GM19025 (cell line): Measurements from ENCODE around the gene ADARB2.

Experiments
- ATAC-seq: cut with Tn5 transposase; IDR thresholded peaks from one replicate; pipeline ENCODE4 v1.9.1; 2021; ENCODE audit warnings: mild to moderate bottlenecking, low read depth, moderate library complexity; ENCODE audit not compliant: unreplicated experiment

ADARB2 gene

DNA sequence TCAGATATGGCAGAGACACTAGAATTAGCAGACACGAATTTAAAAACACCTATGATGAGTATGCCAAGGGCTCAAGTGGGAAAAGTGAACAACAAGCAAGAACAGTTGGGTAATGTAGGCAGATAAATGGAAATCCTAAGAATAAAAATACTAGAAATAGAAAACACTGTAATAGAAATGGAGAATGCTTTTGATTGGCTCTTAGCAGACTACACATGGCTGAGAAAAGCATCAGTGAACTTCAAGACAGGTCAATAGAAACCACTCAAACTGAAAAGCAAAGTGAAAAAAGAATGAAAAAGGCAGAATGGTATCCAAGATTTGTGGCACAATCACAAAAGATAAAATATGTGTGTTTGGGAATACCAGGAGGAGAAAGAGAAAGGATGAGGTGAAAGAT, 598.8 kb downstream of the ADARB2 start:
- no peak for ATAC-seq

DNA sequence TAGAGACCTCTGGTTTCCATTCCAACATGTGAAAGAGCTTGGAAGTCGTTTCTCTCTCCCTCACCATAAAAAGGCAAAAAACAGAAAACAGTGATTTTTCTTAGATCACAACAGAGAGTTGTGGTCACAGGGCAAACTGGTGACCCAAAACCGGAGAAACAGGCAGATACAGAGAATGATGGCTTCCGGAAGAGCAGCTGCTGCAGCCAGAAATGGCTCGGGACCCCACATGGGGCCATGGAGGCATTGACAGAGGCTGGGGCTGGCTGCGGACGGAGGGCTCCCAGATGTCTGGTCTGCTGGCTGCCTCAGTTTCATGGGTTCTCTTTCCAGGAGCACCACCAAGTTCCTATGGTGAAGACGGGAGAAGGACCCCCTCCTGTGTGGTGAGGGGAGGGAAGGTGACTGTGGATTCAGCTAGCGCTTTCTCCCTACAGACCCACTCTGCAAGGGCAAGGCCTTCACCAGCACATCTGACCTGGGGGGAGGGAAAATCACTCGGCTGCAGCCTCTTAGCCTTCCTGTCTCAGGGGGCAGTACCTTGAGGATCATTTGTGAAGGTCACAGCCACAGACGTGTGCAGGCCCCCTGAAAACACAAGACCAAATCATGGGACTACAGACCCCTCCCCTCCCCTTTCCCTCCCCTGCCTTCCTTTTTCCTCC, 599.7 kb downstream of the ADARB2 start:
- ATAC-seq = no peak

DNA sequence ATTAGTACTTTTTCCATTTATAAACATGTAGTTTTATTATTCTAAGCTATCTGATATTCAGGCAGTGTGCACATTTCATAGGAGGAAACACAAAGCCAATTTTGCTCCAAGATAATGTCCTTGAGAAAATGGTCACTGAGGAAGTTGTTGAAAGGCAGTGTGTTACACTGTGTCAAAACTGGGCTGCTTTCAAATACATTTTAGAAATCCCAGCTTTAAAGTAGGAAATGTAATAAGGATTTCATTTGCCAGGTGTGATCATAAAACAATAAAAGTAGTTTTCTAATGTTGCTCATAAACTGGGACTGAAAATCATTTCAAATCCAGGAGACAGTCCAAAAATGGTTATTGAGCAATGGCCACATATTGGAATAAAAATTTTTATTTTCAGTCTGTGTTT, 601.1 kb downstream of the ADARB2 start:
- ATAC-seq = no peak

DNA sequence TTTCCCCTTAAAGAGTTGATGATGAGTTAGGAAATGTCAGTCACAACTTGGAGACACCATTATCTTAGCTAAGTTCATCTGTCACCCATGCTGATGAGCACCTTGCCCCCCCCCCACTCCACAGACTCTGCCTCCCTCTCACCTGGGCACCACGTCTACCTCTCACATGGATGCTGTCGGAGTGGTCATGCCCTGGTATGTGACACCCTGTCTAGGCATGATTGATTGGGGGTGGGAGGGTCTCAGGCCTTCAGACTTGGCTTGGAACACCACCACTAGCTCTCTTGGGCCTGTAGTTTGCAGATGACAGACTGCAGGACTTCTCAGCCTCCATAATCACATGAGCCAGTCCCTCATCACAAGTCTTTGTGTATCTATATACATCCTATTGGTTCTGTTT, 603.2 kb downstream of the ADARB2 start:
- no peak for ATAC-seq

DNA sequence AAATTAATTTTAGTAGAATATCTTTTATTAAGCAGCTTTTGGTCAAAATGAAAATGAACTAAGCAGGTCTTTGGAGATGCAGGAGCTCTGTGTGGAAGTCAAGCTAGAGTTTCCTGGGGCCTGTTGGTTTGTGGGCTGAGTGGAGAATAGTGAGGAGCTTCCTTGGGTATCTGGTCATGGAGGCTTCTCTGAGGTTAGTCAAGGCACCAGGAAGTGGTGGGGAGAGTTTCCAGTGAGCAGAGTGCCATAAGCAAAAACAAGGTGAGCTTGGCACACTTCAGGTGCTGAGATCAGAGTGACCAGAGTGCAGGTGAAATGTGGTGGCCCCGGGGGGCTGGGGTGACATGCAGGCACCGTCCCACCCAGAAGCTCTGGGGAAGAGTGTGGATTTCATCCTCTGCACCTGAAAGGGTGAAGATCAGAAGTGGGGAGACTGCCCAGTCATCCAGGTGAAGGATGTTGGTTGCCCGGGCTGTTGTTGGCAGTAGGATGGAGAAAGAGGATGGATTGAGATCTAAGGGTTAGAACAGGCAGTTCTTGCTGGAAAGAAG, 603.8 kb downstream of the ADARB2 start:
- ATAC-seq = no peak

DNA sequence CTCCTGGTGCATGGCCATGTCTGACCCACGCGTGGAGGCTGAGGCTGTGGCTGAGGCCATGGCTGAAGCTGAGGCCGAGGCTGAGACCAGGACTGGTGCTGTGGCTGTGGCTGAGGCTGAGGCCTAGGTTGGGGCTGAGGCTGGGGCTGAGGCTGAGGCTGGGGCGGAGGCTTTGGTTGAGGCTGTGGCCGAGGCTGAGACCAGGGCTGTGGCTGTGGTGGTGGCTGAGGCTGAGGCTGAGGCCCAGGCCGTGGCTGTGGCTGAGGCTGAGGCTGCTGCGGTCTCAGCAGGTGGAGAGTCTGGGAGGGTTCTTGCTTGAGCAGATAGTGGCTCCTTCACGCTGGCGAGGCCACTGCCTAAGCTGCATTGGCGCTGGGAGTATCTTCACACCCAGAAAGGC, 604.7 kb downstream of the ADARB2 start:
- ATAC-seq = no peak

DNA sequence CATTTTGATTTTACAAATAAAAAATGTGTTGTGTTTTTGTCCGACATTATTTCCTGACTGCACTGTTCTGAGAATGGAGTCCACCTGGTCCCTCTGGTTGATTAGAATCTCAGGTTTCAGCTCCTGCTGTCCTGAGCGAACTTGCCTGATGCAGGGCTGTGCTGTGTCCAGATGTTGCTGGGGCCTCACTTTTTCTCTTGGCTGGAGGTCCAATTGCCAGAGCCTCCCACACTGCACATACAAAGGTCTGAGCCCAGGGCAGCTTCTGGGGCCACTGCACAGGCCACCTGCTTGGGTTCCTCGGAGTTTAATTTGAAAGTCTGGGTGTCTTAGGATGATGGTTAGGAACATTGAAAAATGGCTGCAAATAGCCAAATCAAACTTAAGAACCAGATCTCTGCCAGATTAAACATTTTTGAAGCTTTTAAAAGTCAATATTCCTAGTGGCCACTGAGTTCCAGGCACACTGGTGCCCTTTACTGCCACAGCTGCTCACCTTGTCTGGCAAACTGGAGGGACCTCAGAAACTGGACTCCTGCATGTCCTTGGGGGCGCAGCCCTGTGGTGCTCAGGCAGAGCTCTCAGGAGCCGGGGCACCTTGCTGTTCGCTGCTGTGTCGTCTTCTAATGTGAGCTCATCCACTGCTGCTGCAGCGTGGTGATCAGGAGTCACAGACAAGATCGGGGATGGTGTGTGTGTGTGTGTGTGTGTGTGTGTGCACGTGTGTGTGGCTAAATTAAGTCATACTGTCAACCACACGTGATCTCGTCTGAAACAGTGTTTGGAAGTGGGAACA, 606.1 kb downstream of the ADARB2 start:
- no peak for ATAC-seq

DNA sequence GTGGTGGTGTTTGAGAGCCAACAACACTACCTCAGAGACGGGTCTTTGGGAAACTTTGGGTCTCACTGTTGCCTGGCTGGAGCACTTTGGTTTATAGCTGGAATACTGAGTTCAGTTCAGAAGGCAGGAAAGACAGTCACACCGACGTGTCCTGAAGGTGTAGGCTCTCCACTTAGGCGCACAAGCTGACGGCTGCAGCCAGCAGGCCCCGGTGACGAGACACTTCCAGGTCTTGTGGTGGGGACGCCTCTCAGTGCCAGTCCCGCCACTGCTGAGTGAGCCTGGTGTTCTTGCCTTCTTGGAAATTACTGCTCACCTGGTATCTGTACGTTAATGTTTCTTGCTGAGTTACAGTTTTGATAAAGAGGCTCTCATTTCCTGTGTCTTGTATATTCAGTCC, 607.1 kb downstream of the ADARB2 start:
- ATAC-seq = no peak

DNA sequence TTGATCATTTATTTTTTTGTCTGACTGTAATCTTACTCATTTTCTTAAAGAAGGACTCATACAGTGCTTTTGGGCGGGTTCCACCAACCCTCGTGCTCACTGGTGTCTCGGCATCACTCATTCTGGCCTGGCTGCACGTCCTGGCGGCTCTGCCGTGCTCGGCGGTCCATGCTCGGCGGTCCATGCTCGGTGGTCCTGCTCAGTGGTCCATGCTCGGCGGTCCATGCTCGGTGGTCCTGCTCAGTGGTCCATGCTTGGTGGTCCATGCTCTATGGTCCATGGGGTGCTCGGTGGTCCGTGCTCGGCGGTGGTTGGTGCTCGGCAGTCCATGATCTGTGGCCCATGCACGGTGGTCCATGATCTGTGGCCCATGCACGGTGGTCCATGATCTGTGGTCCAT, 608.7 kb downstream of the ADARB2 start:
- no peak for ATAC-seq

DNA sequence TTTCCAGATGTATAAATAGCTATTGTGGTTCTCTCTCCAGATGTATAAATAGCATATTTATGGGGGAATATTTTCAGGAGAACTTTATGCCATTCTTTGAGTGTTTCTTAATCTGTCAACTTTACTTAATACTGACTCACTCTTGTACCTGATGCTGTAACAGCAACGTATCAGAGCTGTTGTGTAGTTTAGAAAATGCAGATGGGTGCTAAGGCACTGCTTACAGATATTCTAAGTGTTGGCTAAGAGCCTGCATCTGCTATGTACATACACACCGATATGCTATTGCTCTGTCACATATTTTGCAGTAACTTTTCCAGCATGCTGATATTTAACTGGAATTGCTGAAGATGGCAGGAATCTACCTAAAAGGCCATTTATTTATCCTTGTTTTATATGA, 609.2 kb downstream of the ADARB2 start:
- no peak for ATAC-seq

DNA sequence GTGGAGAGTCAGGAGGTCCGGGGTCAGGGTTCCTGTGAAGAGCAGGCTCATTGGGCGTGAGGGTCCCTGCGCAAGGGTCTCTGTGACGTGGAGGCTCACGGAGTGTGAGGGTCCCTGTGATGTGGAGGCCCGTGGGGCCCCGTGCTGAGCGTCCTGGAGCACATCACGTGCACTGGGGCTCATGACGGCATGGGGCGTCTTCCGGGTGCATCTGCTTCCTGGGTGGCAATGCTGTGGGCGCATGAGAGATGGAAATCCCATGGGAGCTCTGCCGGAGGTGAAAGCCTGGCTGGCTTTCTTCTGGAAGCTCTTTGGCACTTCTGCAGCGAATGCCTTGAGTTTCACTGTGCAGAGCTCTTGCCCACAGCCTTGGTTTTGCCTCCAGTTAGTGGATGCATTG, 609.7 kb downstream of the ADARB2 start:
- no peak for ATAC-seq
